Peyer's patch (tissue), 4 donors: ENCODE results near the gene TBXT. TPM values are rescaled to one million over a fixed set of nuclear protein-coding genes. Genes with fewer than 3 reads are reported as not detected.

Source experiments
- DNase-seq, 3 donors: peaks; one replicate each; pipeline ENCODE4 v3.0.0-alpha.2; 2017 to 2019
- H3K27ac ChIP-seq, 4 donors: fragments of 200-600 bp; sonication (generic); one replicate each; pipeline ENCODE4 v1.5.1; 2016 to 2019
- H3K27me3 ChIP-seq, 2 donors: fragments of 200-600 bp; sonication (generic); one replicate each; pipeline ENCODE4 v1.5.1; 2019
- H3K36me3 ChIP-seq, 3 donors: fragments of 200-600 bp; sonication (generic); one replicate each; pipeline ENCODE4 v1.5.1; 2016 to 2019
- H3K4me1 ChIP-seq, 4 donors: fragments of 200-600 bp; sonication (generic); one replicate each; pipeline ENCODE4 v1.5.1; 2016 to 2019
- H3K4me3 ChIP-seq, 4 donors: fragments of 200-600 bp; sonication (generic); 1 replicate in 3 of 4; 2 replicates in 1 of 4; pipeline ENCODE4 v1.5.1; 2016 to 2019; ENCODE audit warnings: mild to moderate bottlenecking in 1 of 4
- H3K9me3 ChIP-seq, 4 donors: fragments of 200-600 bp; sonication (generic); one replicate each; pipeline ENCODE4 v1.5.1; 2016 to 2019; ENCODE audit warnings: mild to moderate bottlenecking in 1 of 4
- POLR2A ChIP-seq, 2 donors: fragments of 450-650 bp; IDR thresholded peaks; one replicate each; pipeline ENCODE4 v1.5.1; 2017; ENCODE audit warnings: antibody characterized with exemption in 2 of 2, mild to moderate bottlenecking in 2 of 2, moderate library complexity in 2 of 2
- total RNA-seq, 4 donors: library from RNA; depleted of rRNA; stranded (reverse); fragments of >200 nt; gene quantifications; one replicate each; pipeline ENCODE4 v1.1.0, GENCODE V29; 2016
- TF ChIP-seq, protein P1 (sequence below), 6 experiments: fragments of 450-650 bp in 4 of 6; fragments of 200-600 bp in 2 of 6; sonication (generic) in 1 of 6; IDR thresholded peaks; one replicate each; pipeline ENCODE4 v1.5.1; 2017 to 2019; ENCODE audit warnings: antibody characterized with exemption in 6 of 6, mild to moderate bottlenecking in 3 of 6, moderate library complexity in 1 of 6

The TBXT gene
- not detected for total RNA-seq

DNA sequence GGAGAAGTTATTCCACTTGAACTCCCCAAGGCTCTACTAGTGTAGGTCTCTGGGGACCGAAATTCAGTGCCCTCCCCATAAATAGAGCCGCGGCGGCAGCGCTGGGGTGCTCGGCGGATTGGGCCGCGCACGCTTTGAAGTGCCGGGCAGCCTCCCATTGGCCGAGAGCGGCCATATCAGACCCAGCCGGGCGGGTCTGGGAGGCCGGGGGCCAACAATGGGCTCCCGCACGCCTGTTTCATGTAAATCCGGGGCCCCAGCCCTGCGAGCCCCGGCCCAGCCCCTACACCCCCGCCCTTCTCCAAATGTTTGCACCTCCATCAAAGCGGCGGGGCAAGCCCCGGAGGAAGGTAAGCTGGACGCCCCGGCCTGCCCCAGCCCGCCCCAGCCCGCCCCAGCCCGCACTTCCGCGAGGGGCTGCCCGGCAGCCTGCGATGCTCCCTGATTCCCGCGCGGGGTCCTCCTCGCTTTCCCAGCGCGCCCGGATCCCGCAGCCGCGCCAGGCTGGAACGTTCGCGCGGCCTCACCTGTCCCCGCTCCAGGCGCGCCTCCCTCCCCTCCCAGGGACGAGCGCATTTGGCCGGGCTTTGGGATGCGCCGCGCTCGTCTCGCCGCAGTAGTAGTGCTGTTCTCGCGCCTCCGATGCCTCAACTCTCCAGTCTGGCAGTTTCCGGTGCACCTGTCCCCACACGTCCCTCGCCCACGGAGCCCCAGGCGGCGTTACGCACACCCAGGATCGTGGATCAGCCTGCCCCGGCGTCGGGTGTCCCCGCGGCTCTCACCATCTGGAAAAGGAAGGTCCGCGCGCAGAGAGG is at the start of gene TBXT:
Gene TBXT, minus strand, starts transcription at position 51 of the 815 bp plus-strand sequence. CDS start 260 bp downstream, outside the sequence.
- H3K36me3 ChIP-seq = no peaks in the 10 kb centered on the region
- DNase-seq = no peak
- no peaks in the 10 kb centered on the region for H3K9me3 ChIP-seq
- H3K4me1 ChIP-seq = peaks cover 0 to 25% (median 12%) of the 10 kb centered on the region in 4 donors
- peak within 1 kb of the TSS in 3 of 4 donors; percentile 32 to 37 (median 34) for H3K4me3 ChIP-seq
- no peak for TF ChIP-seq POLR2A (IDR thresholded peaks at IDR 0.05)
- TF ChIP-seq, protein P1, sequence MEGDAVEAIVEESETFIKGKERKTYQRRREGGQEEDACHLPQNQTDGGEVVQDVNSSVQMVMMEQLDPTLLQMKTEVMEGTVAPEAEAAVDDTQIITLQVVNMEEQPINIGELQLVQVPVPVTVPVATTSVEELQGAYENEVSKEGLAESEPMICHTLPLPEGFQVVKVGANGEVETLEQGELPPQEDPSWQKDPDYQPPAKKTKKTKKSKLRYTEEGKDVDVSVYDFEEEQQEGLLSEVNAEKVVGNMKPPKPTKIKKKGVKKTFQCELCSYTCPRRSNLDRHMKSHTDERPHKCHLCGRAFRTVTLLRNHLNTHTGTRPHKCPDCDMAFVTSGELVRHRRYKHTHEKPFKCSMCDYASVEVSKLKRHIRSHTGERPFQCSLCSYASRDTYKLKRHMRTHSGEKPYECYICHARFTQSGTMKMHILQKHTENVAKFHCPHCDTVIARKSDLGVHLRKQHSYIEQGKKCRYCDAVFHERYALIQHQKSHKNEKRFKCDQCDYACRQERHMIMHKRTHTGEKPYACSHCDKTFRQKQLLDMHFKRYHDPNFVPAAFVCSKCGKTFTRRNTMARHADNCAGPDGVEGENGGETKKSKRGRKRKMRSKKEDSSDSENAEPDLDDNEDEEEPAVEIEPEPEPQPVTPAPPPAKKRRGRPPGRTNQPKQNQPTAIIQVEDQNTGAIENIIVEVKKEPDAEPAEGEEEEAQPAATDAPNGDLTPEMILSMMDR (IDR thresholded peaks at IDR 0.05) = no peak
- no peak within 1 kb of the TSS for H3K27ac ChIP-seq
- peaks cover 0 to 29% of the 10 kb centered on the region in 2 donors for H3K27me3 ChIP-seq

DNA sequence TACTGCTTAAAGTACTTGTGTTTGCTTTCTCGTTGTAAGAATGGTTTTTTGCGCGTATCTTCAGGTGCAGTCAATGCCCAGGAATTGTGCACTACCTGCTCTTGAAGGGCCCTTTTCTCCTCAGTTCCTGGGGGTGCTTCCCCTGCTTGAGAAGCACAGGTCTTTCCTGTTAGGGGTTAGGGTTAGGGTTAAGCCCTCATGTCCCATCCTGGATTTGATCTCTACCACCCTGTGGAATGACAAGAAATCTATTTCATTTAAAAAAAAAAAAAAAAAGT is 39.6 kb upstream of the TBXT start:
- no peak for DNase-seq
- no peak overlapping the region for H3K27ac ChIP-seq
- TF ChIP-seq POLR2A (IDR thresholded peaks at IDR 0.05) = no peak
- TF ChIP-seq, protein P1 (IDR thresholded peaks at IDR 0.05) = no peak

GRCh38 chr6:166206510-166207283 is 39.0 kb upstream of the TBXT start:
- TF ChIP-seq, protein P1 (IDR thresholded peaks at IDR 0.05) = no peak
- TF ChIP-seq POLR2A (IDR thresholded peaks at IDR 0.05) = no peak
- no peak for DNase-seq
- no peaks in the 10 kb centered on the region for H3K4me1 ChIP-seq
- H3K27ac ChIP-seq = no peak overlapping the region
- no peaks in the 10 kb centered on the region for H3K36me3 ChIP-seq
- no peaks in the 10 kb centered on the region for H3K27me3 ChIP-seq
- H3K4me3 ChIP-seq = no peak overlapping the region
- no peaks in the 10 kb centered on the region for H3K9me3 ChIP-seq

More for the DNA sequence above, 39.6 kb upstream of the TBXT start:
- no peaks in the 10 kb centered on the region for H3K36me3 ChIP-seq
- no peaks in the 10 kb centered on the region for H3K9me3 ChIP-seq
- no peaks in the 10 kb centered on the region for H3K4me1 ChIP-seq
- no peak overlapping the region for H3K4me3 ChIP-seq
- no peaks in the 10 kb centered on the region for H3K27me3 ChIP-seq

GRCh38 chr6:166206066-166206465 is 38.4 kb upstream of the TBXT start:
- no peak overlapping the region for H3K27ac ChIP-seq
- H3K4me3 ChIP-seq = no peak overlapping the region
- H3K27me3 ChIP-seq = no peaks in the 10 kb centered on the region
- TF ChIP-seq, protein P1 (IDR thresholded peaks at IDR 0.05) = no peak
- TF ChIP-seq POLR2A (IDR thresholded peaks at IDR 0.05) = no peak
- H3K9me3 ChIP-seq = no peaks in the 10 kb centered on the region
- H3K4me1 ChIP-seq = no peaks in the 10 kb centered on the region
- no peaks in the 10 kb centered on the region for H3K36me3 ChIP-seq
- no peak for DNase-seq

GRCh38 chr6:166204852-166205650 is 37.4 kb upstream of the TBXT start:
- Histone ChIP-seq H3K27me3 (no peaks in the 10 kb centered on the region), H3K4me1 (no peaks in the 10 kb centered on the region), H3K36me3 (no peaks in the 10 kb centered on the region), H3K4me3 (no peak overlapping the region), H3K27ac (no peak overlapping the region), H3K9me3 (no peaks in the 10 kb centered on the region)
- no peak for TF ChIP-seq POLR2A (IDR thresholded peaks at IDR 0.05)
- TF ChIP-seq, protein P1 (IDR thresholded peaks at IDR 0.05) = no peak
- no peak for DNase-seq
